ENCODE measurements around the gene BABAM2.
"Not testable (repeated sequence)": the region's sequence is repeated elsewhere in the genome, so short reads cannot be mapped to it uniquely, and the experiment has no call there.

Gene BABAM2

GRCh38 chr2:27988306-27988705, 97.8 kb downstream of the BABAM2 start:
- DNase-seq: no peak

- DNase-seq: no peak
Observed at GRCh38 chr2:27988718-27989117, 98.2 kb downstream of the BABAM2 start.

- DNase-seq: no peak
Observed at GRCh38 chr2:27989149-27989548, 98.6 kb downstream of the BABAM2 start.

- DNase-seq: no peak
Observed at GRCh38 chr2:27990030-27990590, 99.6 kb downstream of the BABAM2 start.

GRCh38 chr2:27991146-27991545, 100.6 kb downstream of the BABAM2 start:
- DNase-seq: no peak

GRCh38 chr2:27992787-27993401, 102.4 kb downstream of the BABAM2 start:
- DNase-seq: peak; percentile 78

GRCh38 chr2:27993402-27993787, 102.9 kb downstream of the BABAM2 start:
- no peak for DNase-seq

- DNase-seq: no peak
Observed at GRCh38 chr2:27993950-27994728, 103.6 kb downstream of the BABAM2 start.

GRCh38 chr2:27996156-27996922, 105.8 kb downstream of the BABAM2 start:
- DNase-seq: no peak

- DNase-seq: no peak
Observed at GRCh38 chr2:28000287-28000686, 109.8 kb downstream of the BABAM2 start.

- DNase-seq: no peak
Observed at GRCh38 chr2:28002181-28002580, 111.7 kb downstream of the BABAM2 start.

GRCh38 chr2:28004086-28004485, 113.6 kb downstream of the BABAM2 start:
- DNase-seq: no peak

- no peak for DNase-seq
Observed at GRCh38 chr2:28009732-28010131, 119.2 kb downstream of the BABAM2 start.

- no peak for DNase-seq
Observed at GRCh38 chr2:28011322-28011737, 120.8 kb downstream of the BABAM2 start.

GRCh38 chr2:28018474-28018873, 127.9 kb downstream of the BABAM2 start:
- not testable (repeated sequence) for DNase-seq

GRCh38 chr2:28019521-28019920, 129.0 kb downstream of the BABAM2 start:
- DNase-seq: not testable (repeated sequence)

- DNase-seq: no peak
Observed at GRCh38 chr2:28021898-28022297, 131.4 kb downstream of the BABAM2 start.

- no peak for DNase-seq
Observed at GRCh38 chr2:28025123-28025522, 134.6 kb downstream of the BABAM2 start.

- DNase-seq: not testable (repeated sequence)
Observed at GRCh38 chr2:28026230-28026629, 135.7 kb downstream of the BABAM2 start.

GRCh38 chr2:28028025-28028424, 137.5 kb downstream of the BABAM2 start:
- no peak for DNase-seq

- DNase-seq: no peak
Observed at GRCh38 chr2:28030600-28030999, 140.1 kb downstream of the BABAM2 start.

GRCh38 chr2:28032816-28033215, 142.3 kb downstream of the BABAM2 start:
- no peak for DNase-seq

GRCh38 chr2:28034696-28035095, 144.2 kb downstream of the BABAM2 start:
- no peak for DNase-seq
